Fibroblast of mammary gland (primary cell): Measurements from ENCODE around the gene TMEM87A.
A peak's percentile ranks its signal among the peaks of the same experiment; 100 is the strongest.

ENCODE experiments used
- DNase-seq: peaks from one replicate; pipeline ENCODE4 v3.0.0-alpha.2; 2010; ENCODE audit warnings: low read depth
- H3K4me3 ChIP-seq: 2 replicates; pipeline ENCODE4 v1.5.1; 2011; ENCODE audit warnings: low read depth, mild to moderate bottlenecking, low read length, moderate library complexity; ENCODE audit not compliant: control insufficient read depth
- CTCF ChIP-seq: conservative IDR thresholded peaks from 2 replicates; pipeline ENCODE4 v1.5.1; 2011; ENCODE audit warnings: low read depth, low read length, inconsistent platforms; ENCODE audit not compliant: control insufficient read depth, insufficient read depth

Gene TMEM87A

GRCh38 chr15:42282344-42282743 lies 9.1 kb upstream of the TMEM87A start:
- no peak overlapping the region for H3K4me3 ChIP-seq
- DNase-seq, result no peak
- no peak for TF ChIP-seq CTCF

GRCh38 chr15:42279234-42279723 lies 6.0 kb upstream of the TMEM87A start:
- no peak for DNase-seq
- no peak for TF ChIP-seq CTCF
- no peak overlapping the region for H3K4me3 ChIP-seq

- no peak for TF ChIP-seq CTCF
Observed at GRCh38 chr15:42276762-42277161, 3.5 kb upstream of the TMEM87A start.

GRCh38 chr15:42275780-42276391 lies 2.7 kb upstream of the TMEM87A start:
- H3K4me3 ChIP-seq, result peak overlapping the region; percentile 97
- DNase-seq, result no peak
- TF ChIP-seq CTCF, result no peak

More at GRCh38 chr15:42276762-42277161, 3.5 kb upstream of the TMEM87A start:
- no peak overlapping the region for H3K4me3 ChIP-seq
- DNase-seq, result no peak

DNA sequence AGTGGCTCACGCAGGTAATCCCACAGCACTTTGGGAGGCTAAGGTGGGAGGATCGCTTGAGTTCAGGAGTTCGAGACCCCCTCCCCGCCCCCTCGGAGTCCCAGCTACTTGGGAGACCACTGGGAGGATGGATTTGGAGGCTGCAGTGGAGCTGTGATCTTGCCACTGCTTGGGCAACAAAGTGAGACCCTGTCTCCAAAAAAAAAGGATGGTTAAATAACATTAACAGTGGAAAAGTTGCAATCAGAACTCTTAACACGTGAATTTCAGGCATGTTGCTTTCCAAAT lies 1.4 kb upstream of the TMEM87A start:
- TF ChIP-seq CTCF, result no peak
- H3K4me3 ChIP-seq, result peak overlapping the region; percentile 97
- no peak for DNase-seq

DNA sequence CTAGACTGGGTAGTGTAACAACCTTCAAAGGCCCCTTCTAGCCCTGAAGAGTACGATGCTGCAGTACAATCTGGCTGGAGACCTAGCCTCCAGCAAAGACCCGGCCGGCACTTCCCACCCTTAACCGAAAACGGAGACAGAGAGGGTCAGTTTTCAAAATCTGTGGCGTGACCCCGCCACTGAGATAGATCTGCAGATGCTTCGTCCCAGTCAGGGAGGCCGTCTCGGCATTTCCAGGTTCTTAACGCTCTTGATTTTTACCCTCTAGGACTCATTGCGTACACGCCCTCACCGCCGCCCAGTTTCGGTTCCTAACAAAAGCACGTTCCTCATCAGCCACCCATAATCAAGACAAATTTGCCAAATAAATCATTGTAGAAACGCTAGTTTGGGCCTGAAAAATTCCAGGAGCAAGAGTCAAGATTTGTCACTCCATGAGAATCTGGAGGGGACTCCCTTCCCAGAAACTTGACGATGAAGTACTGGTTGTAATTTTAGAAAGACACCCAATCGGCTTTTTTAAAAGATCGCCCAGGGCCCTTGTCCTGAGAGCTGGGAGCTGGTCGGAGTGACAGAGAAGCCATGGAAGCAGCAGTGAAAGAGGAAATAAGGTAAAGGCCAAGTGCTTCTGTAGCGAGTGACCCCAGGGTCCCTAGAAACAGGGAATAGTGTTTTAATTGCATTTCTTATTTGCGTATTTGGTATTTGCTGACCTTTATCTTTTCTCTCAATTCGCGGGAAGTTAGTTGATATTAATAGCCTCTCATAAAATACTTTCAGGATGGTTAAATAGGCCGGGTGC lies 868 bp upstream of the TMEM87A start:
- H3K4me3 ChIP-seq, result peak overlapping the region; percentile 97
- TF ChIP-seq CTCF, result no peak
- peak; percentile 81 for DNase-seq

DNA sequence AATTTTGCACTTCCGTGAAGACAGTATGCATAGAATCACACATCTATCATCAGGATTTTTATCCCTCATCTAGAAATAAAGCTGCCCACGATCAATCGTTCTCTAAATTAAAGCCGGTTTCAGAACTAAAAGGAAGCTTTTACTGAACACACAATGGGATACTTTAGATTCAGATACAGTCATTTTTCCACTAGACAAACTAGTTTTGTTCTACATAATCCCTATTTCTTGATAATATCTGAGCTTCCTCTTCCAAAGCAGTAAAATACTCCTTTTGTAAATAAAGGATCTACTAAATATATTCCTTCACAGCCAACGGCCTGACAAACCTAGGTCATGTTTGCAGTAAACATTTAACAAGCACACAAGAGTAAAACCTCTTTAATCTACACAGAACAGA lies 2.2 kb downstream of the TMEM87A start:
- H3K4me3 ChIP-seq, result peak overlapping the region; percentile 35
- DNase-seq, result no peak

More for the DNA sequence above, 2.2 kb downstream of the TMEM87A start:
- TF ChIP-seq CTCF, result no peak
